ENCODE results near the gene NAT8. TPM values are rescaled to one million over a fixed set of nuclear protein-coding genes. Genes with fewer than 3 reads are reported as not detected.
"Not testable (repeated sequence)": the region's sequence is repeated elsewhere in the genome, so short reads cannot be mapped to it uniquely, and the experiment has no call there.

The NAT8 gene
- total RNA-seq, 1 donor: not detected

- H3K4me3 ChIP-seq (ENCODE audit: low read depth, low read length); DNase-seq (ENCODE audit: low read depth): not testable (repeated sequence)
Measured at GRCh38 chr2:73669976-73670375, 27.8 kb upstream of the NAT8 start.

DNA sequence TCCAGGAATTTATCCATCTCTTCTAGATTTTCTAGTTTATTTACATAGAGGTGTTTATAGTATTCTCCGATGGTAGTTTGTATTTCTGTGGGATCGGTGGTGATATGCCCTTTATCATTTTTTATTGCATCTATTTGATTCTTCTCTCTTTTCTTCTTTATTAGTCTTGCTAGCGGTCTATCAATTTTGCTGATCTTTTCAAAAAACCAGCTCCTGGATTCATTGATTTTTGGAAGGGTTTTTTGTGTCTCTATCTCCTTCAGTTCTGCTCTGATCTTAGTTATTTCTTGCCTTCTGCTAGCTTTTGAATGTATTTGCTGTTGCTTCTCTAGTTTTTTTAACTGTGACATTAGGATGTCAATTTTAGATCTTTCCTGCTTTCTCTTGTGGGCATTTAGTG is 25.0 kb upstream of the NAT8 start:
- H3K4me3 ChIP-seq (ENCODE audit: low read depth, low read length); DNase-seq (ENCODE audit: low read depth): not testable (repeated sequence)

DNA sequence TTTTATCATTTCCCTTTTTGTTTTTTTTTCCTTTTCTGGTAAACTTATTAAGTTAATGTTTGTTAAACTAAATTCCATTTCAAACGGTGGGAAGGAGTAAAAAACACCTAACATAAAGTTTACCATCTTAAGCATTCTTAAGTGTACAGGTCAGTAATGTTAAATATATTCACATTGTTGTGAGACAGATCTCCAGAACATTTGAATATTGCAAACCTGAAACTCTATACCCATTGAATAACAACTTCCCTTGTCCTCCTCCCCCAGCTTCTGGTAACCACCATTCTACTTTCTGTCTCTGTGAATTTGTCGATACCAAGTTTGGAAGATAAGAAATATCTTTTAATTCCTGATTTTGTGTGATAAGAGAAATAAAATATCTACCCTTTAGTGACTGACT is 12.0 kb upstream of the NAT8 start:
- H3K4me3 ChIP-seq (ENCODE audit: low read depth, low read length): no peak overlapping the region
- DNase-seq (ENCODE audit: low read depth): no peak
- TF ChIP-seq CTCF (IDR thresholded peaks at IDR 0.05; ENCODE audit: insufficient read depth, low read depth, low read length): no peak

DNA sequence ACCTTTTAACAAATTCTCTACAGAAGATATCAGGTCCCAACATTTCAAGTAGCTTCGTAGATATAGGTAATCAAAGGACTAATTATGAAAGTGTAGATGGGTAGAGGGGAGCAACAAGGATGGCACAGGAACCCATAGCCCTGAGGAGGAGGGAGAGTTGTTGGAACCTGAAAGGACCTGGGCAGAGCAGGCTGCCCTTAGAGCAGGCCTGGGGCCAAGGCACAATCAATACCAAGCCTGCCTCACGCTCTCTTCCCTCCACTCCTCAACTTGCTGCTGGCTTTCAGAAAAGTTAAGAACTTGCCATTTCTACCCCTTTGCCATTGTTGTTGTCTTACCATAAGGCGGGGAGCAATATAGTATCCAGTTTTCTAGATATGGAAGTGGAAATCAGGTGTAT is 10.1 kb upstream of the NAT8 start:
- TF ChIP-seq CTCF (IDR thresholded peaks at IDR 0.05; ENCODE audit: insufficient read depth, low read depth, low read length): no peak
- no peak for DNase-seq (ENCODE audit: low read depth)
- H3K4me3 ChIP-seq (ENCODE audit: low read depth, low read length): no peak overlapping the region

DNA sequence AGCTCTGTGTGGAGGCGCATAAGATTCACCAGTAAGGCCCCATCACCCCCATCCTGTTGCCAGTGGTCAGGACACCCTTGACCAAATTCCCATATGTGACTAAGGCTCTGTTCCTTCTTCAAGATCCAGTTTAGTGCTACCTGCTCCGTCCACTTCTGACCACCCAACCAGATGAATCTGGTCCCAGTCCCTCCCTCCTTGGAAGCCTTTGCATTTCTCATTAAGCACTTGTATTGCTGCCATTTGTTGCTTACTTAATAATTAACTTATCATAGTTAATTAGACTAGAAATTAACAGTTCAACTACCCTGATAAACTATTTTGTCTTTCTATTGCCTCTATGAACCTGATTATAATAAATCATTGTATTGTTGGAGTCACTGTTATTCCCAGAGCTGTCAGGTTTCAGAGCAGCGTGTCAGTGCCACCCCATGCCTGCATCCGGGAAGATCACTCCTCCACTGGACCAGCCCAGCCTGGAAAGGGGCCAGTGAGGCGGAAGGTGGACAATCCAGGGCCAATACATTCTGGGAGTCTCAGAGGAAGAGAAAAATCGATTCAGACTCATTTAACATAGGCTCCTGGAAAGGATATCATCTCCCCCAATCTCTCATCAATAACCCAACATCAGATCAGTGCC is 9.5 kb upstream of the NAT8 start:
- DNase-seq (ENCODE audit: low read depth): no peak
- no peak for TF ChIP-seq CTCF (IDR thresholded peaks at IDR 0.05; ENCODE audit: insufficient read depth, low read depth, low read length)
- no peak overlapping the region for H3K4me3 ChIP-seq (ENCODE audit: low read depth, low read length)

- DNase-seq (ENCODE audit: low read depth); H3K4me3 ChIP-seq (ENCODE audit: low read depth, low read length): not testable (repeated sequence)
Measured at GRCh38 chr2:73647690-73648089, 5.5 kb upstream of the NAT8 start.

- TF ChIP-seq CTCF (IDR thresholded peaks at IDR 0.05; ENCODE audit: insufficient read depth, low read depth, low read length): no peak
- no peak for DNase-seq (ENCODE audit: low read depth)
- H3K4me3 ChIP-seq (ENCODE audit: low read depth, low read length): no peak overlapping the region
Measured at GRCh38 chr2:73641767-73642062, 507 bp downstream of the NAT8 start.

GRCh38 chr2:73640946-73641766 is 1.1 kb downstream of the NAT8 start:
- DNase-seq (ENCODE audit: low read depth): no peak
- no peak overlapping the region for H3K4me3 ChIP-seq (ENCODE audit: low read depth, low read length)
- TF ChIP-seq CTCF (IDR thresholded peaks at IDR 0.05; ENCODE audit: insufficient read depth, low read depth, low read length): no peak
